Cortex of kidney (tissue), 1 donor: ENCODE results near the gene APOE.
"Not testable (repeated sequence)": the region's sequence is repeated elsewhere in the genome, so short reads cannot be mapped to it uniquely, and the experiment has no call there.

Experiments
- DNase-seq: peaks from one replicate; lab custom pipeline; 2025; lab: John Stamatoyannopoulos, UW

APOE gene

DNA sequence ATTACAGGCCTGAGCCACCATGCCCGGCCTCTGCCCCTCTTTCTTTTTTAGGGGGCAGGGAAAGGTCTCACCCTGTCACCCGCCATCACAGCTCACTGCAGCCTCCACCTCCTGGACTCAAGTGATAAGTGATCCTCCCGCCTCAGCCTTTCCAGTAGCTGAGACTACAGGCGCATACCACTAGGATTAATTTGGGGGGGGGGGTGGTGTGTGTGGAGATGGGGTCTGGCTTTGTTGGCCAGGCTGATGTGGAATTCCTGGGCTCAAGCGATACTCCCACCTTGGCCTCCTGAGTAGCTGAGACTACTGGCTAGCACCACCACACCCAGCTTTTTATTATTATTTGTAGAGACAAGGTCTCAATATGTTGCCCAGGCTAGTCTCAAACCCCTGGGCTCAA lies 4.2 kb downstream of the APOE start:
- DNase-seq: no peak

DNA sequence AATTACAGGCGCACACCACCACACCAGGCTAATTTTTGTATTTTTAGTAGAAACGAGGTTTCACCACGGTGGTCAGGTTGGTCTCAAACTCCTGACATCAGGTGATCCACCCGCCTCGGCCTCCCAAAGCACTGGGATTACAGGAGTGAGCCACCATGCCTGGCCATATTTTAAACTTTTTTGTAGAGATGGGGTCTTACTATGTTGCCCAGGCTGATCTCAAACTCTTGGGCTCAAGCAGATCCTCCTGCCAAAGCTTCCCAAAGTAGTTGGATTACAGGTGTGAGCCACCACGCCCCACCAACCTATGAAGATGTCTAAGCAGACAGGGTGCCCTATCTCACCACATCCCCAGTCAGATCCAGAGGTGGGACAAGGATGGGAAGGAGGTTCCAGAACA lies 6.3 kb downstream of the APOE start:
- DNase-seq: not testable (repeated sequence)

DNA sequence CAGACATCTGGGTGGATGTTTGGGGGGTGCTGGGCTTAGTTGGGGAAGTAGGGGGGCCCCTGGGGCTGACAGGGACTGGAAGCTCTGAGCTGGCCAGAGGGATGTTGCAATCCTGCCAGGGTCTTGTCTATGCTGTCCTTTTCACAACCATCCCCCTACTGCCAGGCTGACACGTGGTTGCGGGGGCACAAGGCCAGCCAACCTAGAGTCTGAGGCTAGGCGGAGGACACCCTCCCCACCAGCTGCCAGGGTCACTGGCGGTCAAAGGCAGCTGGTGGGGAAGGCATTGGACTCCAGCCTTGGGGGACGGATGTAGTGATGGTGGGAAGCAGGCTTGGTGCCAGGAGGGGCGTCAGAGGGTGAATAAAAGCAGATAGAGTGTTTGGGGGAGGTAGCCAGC lies 7.3 kb downstream of the APOE start:
- no peak for DNase-seq

DNA sequence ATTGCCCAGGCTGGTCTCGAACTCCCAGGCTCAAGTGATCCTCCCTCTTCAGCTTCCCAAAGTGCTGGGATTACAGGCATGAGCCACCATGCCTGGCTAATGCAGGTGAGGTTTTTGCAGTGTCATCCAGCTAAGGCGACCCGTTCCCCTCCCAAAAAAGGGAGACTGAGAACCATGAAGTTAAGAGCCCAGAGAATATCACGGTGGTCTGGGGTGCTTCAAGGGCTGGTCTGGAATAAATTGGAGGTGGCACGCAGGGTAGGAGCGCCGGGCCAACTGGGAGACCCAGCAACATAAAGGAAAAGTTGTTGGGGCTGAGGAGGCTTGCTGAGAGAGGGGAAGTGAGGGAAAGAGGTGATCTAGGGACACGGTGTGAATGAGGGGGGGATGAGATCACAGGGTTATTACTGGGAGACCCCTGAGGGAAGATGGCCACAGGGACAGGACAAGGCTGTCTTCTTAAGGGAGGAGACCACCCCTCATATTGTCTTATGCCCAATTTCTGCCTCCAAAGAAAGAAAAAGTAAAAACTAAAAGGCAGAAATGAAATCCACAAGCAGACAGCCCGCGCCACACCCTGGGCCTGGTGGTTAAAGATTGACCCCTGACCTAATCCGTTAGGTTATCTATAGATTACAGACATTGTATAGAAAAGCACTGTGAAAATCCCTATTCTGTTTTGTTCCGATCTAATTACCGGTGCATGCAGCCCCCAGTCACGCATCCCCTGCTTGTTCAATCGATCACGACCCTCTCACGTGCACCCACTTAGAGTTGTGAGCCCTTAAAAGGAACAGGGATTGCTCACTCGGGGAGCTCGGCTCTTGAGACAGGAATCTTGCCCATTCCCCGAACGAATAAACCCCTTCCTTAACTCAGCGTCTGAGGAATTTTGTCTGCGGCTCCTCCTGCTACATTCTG lies 8.2 kb downstream of the APOE start:
- DNase-seq: not testable (repeated sequence)

DNA sequence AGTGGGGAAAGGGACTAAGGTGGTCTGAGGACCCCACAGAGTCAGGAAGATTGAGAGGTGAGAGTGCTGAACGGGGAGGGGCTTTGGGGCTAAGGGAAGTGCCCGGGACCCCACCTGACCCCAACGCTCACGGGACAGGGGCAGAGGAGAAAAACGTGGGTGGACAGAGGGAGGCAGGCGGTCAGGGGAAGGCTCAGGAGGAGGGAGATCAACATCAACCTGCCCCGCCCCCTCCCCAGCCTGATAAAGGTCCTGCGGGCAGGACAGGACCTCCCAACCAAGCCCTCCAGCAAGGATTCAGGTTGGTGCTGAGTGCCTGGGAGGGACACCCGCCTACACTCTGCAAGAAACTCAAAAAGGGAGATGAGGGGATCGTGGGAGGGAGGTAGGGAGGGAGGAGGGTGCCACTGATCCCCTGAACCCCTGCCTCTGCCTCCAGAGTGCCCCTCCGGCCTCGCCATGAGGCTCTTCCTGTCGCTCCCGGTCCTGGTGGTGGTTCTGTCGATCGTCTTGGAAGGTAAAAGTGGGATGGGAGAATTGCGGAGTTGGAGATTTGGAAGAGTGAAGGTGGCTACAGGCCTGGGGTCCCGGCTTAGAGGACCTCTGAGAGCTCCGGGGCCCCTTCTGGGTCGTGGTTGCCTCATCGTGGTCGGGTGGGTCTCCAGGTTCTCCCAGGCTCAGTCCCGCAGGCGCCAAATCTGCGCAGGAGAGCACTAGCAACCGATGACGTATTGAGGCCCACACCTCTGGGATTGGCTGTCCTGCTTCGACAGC lies 9.0 kb downstream of the APOE start, which contains the start of gene APOC1:
APOC1 (plus strand) TSS at position 176 of the 774 bp plus-strand sequence; CDS start at position 460, 284 bp downstream.
- DNase-seq: not testable (repeated sequence)

DNA sequence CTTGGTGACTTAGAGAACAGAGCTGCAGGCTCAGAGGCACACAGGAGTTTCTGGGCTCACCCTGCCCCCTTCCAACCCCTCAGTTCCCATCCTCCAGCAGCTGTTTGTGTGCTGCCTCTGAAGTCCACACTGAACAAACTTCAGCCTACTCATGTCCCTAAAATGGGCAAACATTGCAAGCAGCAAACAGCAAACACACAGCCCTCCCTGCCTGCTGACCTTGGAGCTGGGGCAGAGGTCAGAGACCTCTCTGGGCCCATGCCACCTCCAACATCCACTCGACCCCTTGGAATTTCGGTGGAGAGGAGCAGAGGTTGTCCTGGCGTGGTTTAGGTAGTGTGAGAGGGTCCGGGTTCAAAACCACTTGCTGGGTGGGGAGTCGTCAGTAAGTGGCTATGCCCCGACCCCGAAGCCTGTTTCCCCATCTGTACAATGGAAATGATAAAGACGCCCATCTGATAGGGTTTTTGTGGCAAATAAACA lies 18.7 kb downstream of the APOE start:
- DNase-seq: no peak

DNA sequence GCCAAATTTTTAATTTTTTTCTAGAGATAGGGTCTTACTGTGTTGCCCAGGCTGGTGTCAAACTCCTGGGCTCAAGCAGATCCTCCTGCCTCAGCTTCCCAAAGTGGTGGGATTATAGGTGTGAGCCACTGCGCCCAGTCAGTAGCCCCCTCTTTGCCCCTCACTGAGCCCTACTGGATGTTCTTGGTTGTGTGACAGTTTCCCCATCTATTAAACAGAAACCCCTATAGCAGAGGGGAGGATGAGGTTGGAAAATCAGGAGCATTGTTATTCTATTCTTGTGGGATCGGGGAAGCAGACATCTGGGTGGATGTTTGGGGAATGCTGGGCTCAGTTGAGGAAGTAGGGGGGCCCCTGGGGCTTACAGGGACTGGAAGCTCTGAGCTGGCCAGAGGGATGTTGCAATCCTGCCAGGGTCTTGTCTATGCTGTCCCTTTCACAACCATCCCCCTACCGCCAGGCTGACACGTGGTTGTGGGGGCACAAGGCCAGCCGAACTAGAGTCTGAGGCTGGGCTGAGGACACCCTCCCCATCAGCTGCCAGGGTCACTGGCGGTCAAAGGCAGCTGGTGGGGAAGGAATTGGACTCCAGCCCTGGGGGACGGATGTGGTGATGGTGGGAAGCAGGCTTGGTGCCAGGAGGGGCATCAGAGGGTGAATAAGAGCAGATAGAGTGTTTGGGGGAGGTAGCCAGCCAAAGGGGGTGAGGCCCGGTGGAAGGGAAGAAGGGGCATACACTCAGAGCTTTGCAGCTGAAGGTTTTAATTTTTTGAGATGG lies 19.7 kb downstream of the APOE start:
- DNase-seq: no peak

DNA sequence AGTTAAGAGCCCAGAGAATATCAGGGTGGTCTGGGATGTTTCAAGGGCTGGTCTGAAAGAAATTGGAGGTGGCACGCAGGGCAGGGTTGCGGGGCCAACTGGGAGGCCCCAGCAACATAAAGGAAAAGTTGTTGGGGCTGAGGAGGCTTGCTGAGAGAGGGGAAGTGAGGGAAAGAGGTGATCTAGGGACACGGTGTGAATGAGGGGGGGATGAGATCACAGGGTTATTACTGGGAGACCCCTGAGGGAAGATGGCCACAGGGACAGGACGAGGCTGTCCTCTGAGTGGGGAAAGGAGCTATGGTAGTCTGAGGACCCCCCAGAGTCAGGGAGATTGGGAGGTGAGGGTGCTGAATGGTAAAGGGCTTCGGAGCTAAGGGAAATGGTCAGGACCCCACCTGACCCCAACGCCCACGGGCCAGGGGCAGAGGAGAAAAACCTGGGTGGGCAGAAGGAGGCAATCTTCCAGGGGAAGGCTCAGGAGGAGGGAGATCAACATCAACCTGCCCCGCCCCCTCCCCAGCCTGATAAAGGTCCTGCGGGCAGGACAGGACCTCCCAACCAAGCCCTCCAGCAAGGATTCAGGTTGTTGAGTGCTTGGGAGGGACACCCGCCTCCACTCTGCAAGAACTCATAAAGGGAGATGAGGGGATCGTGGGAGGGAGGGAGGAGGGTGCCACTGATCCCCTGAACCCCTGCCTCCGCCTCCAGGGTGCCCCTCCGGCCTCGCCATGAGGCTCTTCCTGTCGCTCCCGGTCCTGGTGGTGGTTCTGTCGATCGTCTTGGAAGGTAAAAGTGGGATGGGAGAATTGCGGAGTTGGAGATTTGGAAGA lies 20.9 kb downstream of the APOE start:
- not testable (repeated sequence) for DNase-seq

DNA sequence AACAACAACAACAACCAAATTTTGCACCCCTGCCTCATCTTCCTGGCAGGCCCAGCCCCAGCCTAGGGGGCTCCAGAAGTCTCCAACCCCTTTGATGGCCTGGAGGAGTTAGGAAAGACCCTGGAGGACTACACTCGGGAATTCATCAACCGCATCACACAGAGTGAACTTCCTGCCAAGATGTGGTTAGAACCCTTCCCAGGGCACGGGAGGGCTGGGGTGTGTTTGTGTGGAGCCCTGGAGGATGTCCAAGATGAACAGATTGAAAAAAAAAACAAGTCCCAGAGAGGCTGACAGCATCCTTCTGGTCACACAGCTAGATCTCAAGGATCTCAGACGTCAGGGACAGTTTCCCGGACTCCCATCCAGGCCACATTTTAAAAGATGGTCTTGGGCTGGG lies 22.1 kb downstream of the APOE start:
- DNase-seq: no peak

DNA sequence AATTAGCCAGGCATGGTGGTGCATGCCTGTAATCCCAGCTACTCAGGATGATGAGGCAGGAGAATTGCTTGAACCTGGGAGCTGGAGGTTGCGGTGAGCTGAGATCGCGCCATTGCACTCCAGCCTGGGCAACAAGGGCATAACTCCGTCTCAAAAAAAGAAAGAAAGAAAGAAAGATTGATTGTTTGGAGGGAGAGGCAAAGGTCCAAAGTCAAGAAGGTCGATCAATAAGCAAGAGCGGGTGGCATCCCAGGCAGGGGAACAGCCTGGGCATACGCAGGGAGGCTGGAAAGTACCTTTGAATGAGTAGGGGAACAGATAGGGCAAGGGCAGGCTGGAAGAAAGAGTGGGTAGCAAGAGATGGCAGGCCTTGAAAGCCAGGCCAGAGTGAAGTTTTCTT lies 24.5 kb downstream of the APOE start:
- DNase-seq: no peak

DNA sequence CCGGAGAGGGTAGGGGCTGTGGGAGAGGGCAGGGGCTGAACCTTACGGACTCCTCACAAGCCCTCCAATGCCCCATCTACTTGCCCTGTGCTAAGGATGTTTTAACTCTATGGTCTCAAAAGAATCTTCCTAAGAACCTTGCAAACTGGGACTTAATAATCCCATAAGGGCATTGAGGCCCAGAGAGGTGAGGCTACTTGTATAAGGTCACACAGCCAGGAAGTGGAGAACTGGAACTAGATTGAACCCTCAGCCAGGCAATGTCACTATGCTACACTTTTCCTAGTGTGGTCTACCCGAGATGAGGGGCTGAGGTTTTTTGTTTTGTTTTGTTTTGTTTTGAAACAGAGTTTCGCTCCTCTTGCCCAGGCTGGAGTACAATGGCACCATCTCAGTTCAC lies 25.9 kb downstream of the APOE start:
- DNase-seq: no peak

DNA sequence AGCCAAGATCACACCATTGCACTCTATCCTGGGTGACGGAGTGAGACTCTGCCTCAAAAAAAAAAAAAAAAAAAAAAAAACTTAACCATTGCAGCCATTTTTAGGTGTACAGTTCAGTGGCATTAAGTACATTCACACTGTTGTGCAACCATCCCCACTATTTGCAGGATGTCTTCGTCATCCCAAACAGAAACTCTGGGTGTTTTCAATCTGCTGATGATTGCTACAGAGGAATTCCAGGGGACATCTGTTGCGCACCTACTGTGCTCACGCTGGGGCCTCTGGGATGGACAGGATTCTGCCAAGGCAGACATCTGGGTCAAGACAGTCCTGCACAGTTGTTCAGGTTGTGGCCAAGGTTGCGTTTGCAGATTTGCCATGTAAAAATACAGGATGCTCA lies 34.1 kb downstream of the APOE start:
- no peak for DNase-seq

DNA sequence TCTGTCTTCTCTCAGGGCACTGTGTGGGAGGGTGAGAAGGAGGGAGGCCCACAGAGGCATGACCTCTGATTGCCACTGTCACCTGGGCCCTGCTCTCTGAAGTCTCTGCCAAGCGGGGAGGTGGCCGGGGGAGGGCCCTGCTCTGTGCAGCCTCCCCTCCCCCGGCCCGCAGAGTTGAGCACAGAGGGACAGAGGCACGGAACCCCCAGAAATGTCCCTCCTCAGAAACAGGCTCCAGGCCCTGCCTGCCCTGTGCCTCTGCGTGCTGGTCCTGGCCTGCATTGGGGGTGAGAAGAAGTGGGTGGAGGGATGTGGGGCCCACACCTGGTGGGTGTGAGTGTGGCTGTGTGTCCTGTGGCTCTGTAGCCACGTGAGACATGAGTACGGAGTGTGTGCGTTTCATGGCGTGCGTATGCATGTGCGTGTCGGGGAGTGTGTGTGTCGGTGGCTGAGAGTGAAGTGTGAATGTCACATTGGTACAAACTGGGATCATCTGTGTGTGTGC lies 36.5 kb downstream of the APOE start, which contains the start of gene APOC4:
APOC4 (plus strand) TSS at position 171 of the 505 bp plus-strand sequence; CDS start at position 212, 41 bp downstream.
- DNase-seq: no peak

DNA sequence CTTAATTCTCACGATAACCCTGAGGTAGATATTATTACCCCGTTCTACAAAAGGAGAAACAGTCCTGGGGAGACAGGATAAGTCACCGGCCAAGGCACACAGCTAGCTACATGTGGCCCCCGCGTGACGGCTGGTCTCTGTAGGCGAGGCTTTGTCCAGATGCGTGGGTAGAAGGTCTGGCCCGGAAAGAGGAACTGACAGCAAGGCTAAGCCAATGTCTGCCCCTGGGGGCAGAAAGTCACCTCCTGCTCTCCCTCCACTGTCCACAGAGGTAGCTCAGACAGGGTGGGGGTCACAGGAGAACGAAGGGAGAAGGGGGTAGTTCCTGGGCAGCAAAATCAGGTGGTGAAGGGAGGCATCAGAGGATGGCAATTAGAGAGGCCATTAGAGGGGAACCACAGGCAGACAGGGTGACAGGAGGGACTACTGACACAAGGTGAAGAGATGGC lies 38.2 kb downstream of the APOE start:
- DNase-seq: no peak

DNA sequence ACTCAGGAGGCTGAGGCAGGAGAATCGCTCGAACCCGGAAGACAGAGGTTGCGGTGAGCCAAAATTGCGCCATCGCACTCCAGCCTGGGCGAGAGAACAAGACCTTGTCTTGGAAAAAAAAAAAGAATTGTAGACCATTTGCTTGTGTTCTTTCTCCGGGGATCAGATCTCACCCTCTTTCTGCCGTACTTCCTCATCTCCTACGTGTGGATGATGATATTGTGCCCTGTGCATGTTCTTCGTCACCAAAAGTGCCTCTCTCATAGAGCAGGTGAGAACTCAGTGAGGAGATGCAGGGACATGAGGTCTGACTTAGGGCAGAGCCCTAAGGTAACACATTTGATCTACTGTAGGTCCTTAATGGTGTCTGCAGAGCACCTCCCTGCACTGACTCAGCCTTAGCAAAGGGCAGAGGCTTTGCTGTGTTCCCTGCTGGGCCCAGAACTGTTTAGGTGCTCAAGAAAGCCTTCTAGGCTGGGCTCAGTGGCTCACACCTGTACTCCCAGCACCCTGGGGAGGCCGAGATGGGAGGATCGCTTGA lies 41.5 kb downstream of the APOE start:
- DNase-seq: no peak

DNA sequence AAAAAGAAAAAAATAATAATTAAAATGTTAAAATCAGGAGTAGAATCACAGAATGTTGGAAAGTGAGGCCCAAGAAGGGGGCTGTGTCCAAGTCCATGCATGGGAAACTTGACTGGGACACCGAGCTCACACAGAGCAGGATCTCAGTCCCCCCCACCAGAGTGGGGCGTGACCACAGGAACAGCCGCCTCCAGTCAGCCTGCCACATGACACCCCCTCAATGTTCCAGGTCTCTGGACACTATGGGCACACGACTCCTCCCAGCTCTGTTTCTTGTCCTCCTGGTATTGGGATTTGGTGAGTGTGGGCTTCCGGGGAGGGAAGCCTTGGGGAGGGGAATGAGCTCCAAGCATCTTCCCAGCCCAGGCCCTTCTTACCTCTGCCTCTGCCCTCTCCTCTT lies 42.6 kb downstream of the APOE start:
- no peak for DNase-seq

DNA sequence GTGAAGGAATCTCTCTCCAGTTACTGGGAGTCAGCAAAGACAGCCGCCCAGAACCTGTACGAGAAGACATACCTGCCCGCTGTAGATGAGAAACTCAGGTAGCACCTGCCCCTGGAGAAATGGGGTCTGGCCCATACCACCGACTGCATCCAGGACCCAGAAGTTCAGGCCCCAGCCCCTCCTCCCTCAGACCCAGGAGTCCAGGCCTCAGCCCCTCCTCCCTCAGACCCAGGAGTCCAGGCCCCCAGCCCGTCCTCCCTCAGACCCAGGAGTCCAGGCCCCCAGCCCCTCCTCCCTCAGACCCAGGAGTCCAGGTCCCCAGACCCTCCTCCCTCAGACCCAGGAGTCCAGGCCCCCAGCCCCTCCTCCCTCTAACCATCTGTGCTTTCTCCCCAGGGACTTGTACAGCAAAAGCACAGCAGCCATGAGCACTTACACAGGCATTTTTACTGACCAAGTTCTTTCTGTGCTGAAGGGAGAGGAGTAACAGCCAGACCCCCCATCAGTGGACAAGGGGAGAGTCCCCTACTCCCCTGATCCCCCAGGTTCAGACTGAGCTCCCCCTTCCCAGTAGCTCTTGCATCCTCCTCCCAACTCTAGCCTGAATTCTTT lies 43.3 kb downstream of the APOE start:
- no peak for DNase-seq

DNA sequence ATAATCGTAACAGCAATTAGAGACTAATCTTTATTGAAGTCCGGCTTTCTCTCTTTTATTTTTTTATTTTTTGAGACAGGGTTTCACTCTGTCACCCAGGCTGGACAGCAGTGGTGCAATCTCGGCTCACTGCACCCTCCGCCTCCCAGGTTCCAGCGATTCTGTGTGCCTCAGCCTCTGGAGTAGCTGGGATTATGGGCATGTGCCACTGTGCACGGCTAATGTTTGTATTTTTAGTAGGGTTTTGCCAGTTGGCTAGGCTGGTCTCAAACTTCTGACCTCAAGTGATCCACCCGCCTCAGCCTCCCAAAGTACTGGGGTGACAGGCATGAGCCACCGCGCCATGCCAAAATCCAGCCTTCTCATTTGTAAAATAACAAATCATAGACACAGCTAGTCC lies 44.0 kb downstream of the APOE start:
- no peak for DNase-seq

DNA sequence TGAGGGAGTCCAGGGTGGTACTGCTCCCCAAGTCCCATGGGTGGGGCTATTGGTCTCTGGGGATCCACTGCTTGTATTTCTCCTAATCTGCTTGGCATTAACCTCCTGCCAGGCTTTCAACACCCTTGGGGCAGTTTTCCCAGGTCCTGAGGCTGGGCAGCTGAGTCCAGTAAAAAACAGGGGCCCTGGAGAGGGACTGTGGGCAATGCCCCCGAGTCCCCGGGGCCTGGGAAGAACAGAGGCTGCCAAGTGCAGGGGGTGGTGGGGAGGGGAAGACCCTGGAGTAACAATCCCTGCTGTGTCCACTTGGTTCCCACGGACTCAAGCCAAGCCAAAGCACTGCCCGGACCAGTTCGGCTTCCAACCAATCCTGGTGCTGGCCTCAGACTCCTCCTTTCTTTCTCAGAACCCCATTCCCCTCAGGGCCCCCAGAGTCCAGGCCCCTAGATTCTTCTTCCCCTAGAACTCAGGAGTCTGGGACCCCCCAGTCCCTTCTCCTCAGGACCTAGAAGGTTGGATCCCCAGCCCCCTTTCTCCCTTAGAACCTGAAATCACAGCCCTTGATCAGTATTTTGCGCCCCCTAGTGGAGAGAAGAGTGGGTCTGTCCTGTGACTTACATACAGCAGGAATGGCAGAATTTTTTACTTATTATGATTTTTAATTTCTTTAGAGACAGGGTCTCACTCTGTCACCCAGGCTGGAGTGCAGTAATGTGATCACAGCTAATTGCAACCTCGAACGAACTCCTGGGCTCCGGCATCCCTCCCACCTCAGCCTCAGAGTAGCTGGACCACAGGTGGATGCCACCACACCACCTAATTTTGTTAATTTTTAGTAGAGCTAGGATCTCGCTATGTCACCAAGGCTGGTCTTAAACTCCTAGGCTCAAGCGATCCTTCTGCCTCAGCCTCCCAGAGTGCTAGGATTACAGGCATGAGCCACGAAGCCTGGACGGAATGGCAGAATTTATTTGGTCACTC lies 45.9 kb downstream of the APOE start:
- no peak for DNase-seq
